Measurements from ENCODE around the gene KRT2.

KRT2 gene

DNA sequence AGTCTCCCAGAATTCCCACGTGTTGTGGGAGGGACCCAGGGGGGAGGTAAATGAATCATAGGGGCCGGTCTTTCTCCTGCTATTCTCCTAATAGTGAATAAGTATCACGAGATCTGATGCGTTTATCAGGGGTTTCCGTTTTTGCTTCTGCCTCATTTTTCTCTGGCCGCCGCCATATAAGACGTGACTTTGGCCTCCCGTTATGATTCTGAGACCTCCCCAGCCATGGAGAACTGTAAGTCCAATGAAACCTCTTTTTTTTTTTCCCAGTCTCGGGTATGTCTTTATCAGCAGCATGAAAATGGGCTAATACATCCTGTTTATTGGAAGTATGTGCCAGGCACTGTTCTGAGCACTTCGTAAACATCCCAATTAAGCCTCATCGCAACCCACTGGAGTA, 51.5 kb downstream of the KRT2 start:
- Histone ChIP-seq H2AFZ (ENCODE audit: insufficient read depth, low read length, poor library complexity) (no peak overlapping the region), H3K36me3 (ENCODE audit: control insufficient read depth in 1 of 2, insufficient read depth in 2 of 2, low read length in 2 of 2) (no peaks in the 10 kb centered on the region), H3K79me1 (ENCODE audit: low read length) (no peaks in the 10 kb centered on the region), H3K4me3 (ENCODE audit: low read depth, low read length) (no peak overlapping the region), H3K18ac (ENCODE audit: low read length) (no peak overlapping the region), H3K27me3 (ENCODE audit: insufficient read depth, low read length) (no peaks in the 10 kb centered on the region), H4K8ac (ENCODE audit: low read depth, low read length) (no peak overlapping the region), H3K4me1 (ENCODE audit: control insufficient read depth in 1 of 2, insufficient read depth in 2 of 2, low read length in 2 of 2) (no peaks in the 10 kb centered on the region), H3K23ac (ENCODE audit: low read length) (no peak overlapping the region), H4K12ac (ENCODE audit: low read depth, low read length) (no peak overlapping the region), H4K91ac (ENCODE audit: low read depth, low read length) (no peak overlapping the region), H3K79me2 (ENCODE audit: control insufficient read depth, insufficient read depth, low read length, poor library complexity) (no peaks in the 10 kb centered on the region), H3K27ac (ENCODE audit: low read depth, low read length) (no peak overlapping the region), H2AK5ac (ENCODE audit: low read length) (no peak overlapping the region), H2BK5ac (ENCODE audit: low read depth, low read length, poor library complexity) (no peak overlapping the region), H3K4me2 (ENCODE audit: low read length) (no peak overlapping the region), H2BK12ac (ENCODE audit: low read length) (no peak overlapping the region), H3K4ac (ENCODE audit: low read depth, low read length) (no peak overlapping the region), H3K9ac (ENCODE audit: low read length) (no peak overlapping the region), H3K9me3 (ENCODE audit: insufficient read depth, low read depth, low read length) (peaks cover 5% of the 10 kb centered on the region), H3K14ac (ENCODE audit: low read length) (no peak overlapping the region), H2BK120ac (ENCODE audit: insufficient read depth, low read length, poor library complexity) (no peak overlapping the region)
- no peak for DNase-seq
- WGBS (ENCODE audit: extremely low coverage, insufficient coverage, insufficient read length) = no CpG with 5 or more reads among the region's 12 CpGs

GRCh38 chr12:52600071-52600470, 51.9 kb downstream of the KRT2 start:
- H3K79me1 ChIP-seq (ENCODE audit: low read length) = no peaks in the 10 kb centered on the region

GRCh38 chr12:52598966-52599365, 53.0 kb downstream of the KRT2 start:
- no peak overlapping the region for H2BK5ac ChIP-seq (ENCODE audit: low read depth, low read length, poor library complexity)
- no peak overlapping the region for H2AK5ac ChIP-seq (ENCODE audit: low read length)
- H3K4me2 ChIP-seq (ENCODE audit: low read length) = no peak overlapping the region
- no peaks in the 10 kb centered on the region for H3K79me2 ChIP-seq (ENCODE audit: control insufficient read depth, insufficient read depth, low read length, poor library complexity)
- H3K18ac ChIP-seq (ENCODE audit: low read length) = no peak overlapping the region
- no peak overlapping the region for H2BK12ac ChIP-seq (ENCODE audit: low read length)
- H3K14ac ChIP-seq (ENCODE audit: low read length) = no peak overlapping the region
- H3K4me3 ChIP-seq (ENCODE audit: low read depth, low read length) = no peak overlapping the region
- H2AFZ ChIP-seq (ENCODE audit: insufficient read depth, low read length, poor library complexity) = no peak overlapping the region
- no peak for DNase-seq
- no peaks in the 10 kb centered on the region for H3K27me3 ChIP-seq (ENCODE audit: insufficient read depth, low read length)
- no peak overlapping the region for H3K23ac ChIP-seq (ENCODE audit: low read length)
- no peak overlapping the region for H4K12ac ChIP-seq (ENCODE audit: low read depth, low read length)
- H3K79me1 ChIP-seq (ENCODE audit: low read length) = no peaks in the 10 kb centered on the region
- no peak overlapping the region for H4K91ac ChIP-seq (ENCODE audit: low read depth, low read length)
- H2BK120ac ChIP-seq (ENCODE audit: insufficient read depth, low read length, poor library complexity) = no peak overlapping the region
- no peak overlapping the region for H3K27ac ChIP-seq (ENCODE audit: low read depth, low read length)
- H4K8ac ChIP-seq (ENCODE audit: low read depth, low read length) = no peak overlapping the region
- no peaks in the 10 kb centered on the region for H3K4me1 ChIP-seq (ENCODE audit: control insufficient read depth in 1 of 2, insufficient read depth in 2 of 2, low read length in 2 of 2)
- H3K36me3 ChIP-seq (ENCODE audit: control insufficient read depth in 1 of 2, insufficient read depth in 2 of 2, low read length in 2 of 2) = no peaks in the 10 kb centered on the region
- H3K4ac ChIP-seq (ENCODE audit: low read depth, low read length) = no peak overlapping the region
- H3K9ac ChIP-seq (ENCODE audit: low read length) = no peak overlapping the region
- peaks cover 2% of the 10 kb centered on the region for H3K9me3 ChIP-seq (ENCODE audit: insufficient read depth, low read depth, low read length)
- whole genome bisulfite sequencing (ENCODE audit: extremely low coverage, insufficient coverage, insufficient read length) = no CpG with 5 or more reads among the region's 5 CpGs

More at GRCh38 chr12:52600071-52600470, 51.9 kb downstream of the KRT2 start:
- Histone ChIP-seq H3K9ac (ENCODE audit: low read length) (no peak overlapping the region), H3K4me3 (ENCODE audit: low read depth, low read length) (no peak overlapping the region), H3K4ac (ENCODE audit: low read depth, low read length) (no peak overlapping the region), H3K4me1 (ENCODE audit: control insufficient read depth in 1 of 2, insufficient read depth in 2 of 2, low read length in 2 of 2) (no peaks in the 10 kb centered on the region), H3K9me3 (ENCODE audit: insufficient read depth, low read depth, low read length) (peaks cover 5% of the 10 kb centered on the region), H3K27ac (ENCODE audit: low read depth, low read length) (no peak overlapping the region), H3K18ac (ENCODE audit: low read length) (no peak overlapping the region), H3K14ac (ENCODE audit: low read length) (no peak overlapping the region), H2BK120ac (ENCODE audit: insufficient read depth, low read length, poor library complexity) (no peak overlapping the region), H2AFZ (ENCODE audit: insufficient read depth, low read length, poor library complexity) (no peak overlapping the region), H4K8ac (ENCODE audit: low read depth, low read length) (no peak overlapping the region), H2AK5ac (ENCODE audit: low read length) (no peak overlapping the region), H4K91ac (ENCODE audit: low read depth, low read length) (no peak overlapping the region), H2BK12ac (ENCODE audit: low read length) (no peak overlapping the region), H3K79me2 (ENCODE audit: control insufficient read depth, insufficient read depth, low read length, poor library complexity) (no peaks in the 10 kb centered on the region), H3K4me2 (ENCODE audit: low read length) (no peak overlapping the region), H3K27me3 (ENCODE audit: insufficient read depth, low read length) (no peaks in the 10 kb centered on the region), H2BK5ac (ENCODE audit: low read depth, low read length, poor library complexity) (no peak overlapping the region), H3K36me3 (ENCODE audit: control insufficient read depth in 1 of 2, insufficient read depth in 2 of 2, low read length in 2 of 2) (no peaks in the 10 kb centered on the region), H4K12ac (ENCODE audit: low read depth, low read length) (no peak overlapping the region), H3K23ac (ENCODE audit: low read length) (no peak overlapping the region)
- WGBS (ENCODE audit: extremely low coverage, insufficient coverage, insufficient read length) = no CpG with 5 or more reads among the region's 2 CpGs
- no peak for DNase-seq
